Heart left ventricle (tissue), 13 donors: ENCODE results near the gene REPIN1.

Experiments
- POLR2A ChIP-seq, 2 donors: fragments of 450-650 bp; IDR thresholded peaks; one replicate each; pipeline ENCODE4 v1.6.1; 2017; ENCODE audit warnings: antibody characterized with exemption in 2 of 2, mild to moderate bottlenecking in 2 of 2, moderate library complexity in 2 of 2
- TF ChIP-seq, protein P1 (sequence below), 12 donors: fragments of 200-600 bp; sonication (generic) in 4 of 12; IDR thresholded peaks; one replicate each; pipeline versions ENCODE4 v1.5.0 to v1.8.0; 2018 to 2022; ENCODE audit warnings: antibody characterized with exemption in 12 of 12, mild to moderate bottlenecking in 5 of 12
- donor health status: ischemic (EF 13 %, LVEDD 7.1; RV severe dilation, severe dysfunction).
- donor health status: DM: no; HTN: yes; CAD: no.
- donor health status: DM: no; HTN: no; CAD: no.
- donor health status: ischemic (EF 25% LVEDD 6.9; RV normal size, moderate dysfunction).
- donor health status: ischemic (EF 25% LVEDD 5.7; RV mildly dilated, moderate dysfunction).
- donor health status: ischemic (EF 35%, LVEDD 5.7; RV mildly dilated, moderate dysfunction).
- donor health status: nonischemic (EF 11% LVEDD 7.7; RV severe dilation, severe dysfunction).
- donor health status: DM: yes; HTN: yes; CAD: no.
- donor health status: PGD.
- donor health status: ischemic (EF 29% LVEDD 5.4; RV normal size, mild dysfunction).
- donor health status: nonischemic (EF 23%, LVEDD 6.1; RV moderate dilation, normal function).

GRCh38 chr7:150329331-150330120 lies 39.1 kb upstream of the REPIN1 start:
- no peak for TF ChIP-seq POLR2A (IDR thresholded peaks at IDR 0.05)
- TF ChIP-seq, protein P1, sequence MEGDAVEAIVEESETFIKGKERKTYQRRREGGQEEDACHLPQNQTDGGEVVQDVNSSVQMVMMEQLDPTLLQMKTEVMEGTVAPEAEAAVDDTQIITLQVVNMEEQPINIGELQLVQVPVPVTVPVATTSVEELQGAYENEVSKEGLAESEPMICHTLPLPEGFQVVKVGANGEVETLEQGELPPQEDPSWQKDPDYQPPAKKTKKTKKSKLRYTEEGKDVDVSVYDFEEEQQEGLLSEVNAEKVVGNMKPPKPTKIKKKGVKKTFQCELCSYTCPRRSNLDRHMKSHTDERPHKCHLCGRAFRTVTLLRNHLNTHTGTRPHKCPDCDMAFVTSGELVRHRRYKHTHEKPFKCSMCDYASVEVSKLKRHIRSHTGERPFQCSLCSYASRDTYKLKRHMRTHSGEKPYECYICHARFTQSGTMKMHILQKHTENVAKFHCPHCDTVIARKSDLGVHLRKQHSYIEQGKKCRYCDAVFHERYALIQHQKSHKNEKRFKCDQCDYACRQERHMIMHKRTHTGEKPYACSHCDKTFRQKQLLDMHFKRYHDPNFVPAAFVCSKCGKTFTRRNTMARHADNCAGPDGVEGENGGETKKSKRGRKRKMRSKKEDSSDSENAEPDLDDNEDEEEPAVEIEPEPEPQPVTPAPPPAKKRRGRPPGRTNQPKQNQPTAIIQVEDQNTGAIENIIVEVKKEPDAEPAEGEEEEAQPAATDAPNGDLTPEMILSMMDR (IDR thresholded peaks at IDR 0.05) = no peak
